HG03139 (cell line): ENCODE results near the gene CDH1.
"Not testable (repeated sequence)": the region's sequence is repeated elsewhere in the genome, so short reads cannot be mapped to it uniquely, and the experiment has no call there.

Experiments
- ATAC-seq: cut with Tn5 transposase; IDR thresholded peaks from one replicate; pipeline ENCODE4 v1.9.1; 2021; ENCODE audit not compliant: unreplicated experiment

The CDH1 gene

DNA sequence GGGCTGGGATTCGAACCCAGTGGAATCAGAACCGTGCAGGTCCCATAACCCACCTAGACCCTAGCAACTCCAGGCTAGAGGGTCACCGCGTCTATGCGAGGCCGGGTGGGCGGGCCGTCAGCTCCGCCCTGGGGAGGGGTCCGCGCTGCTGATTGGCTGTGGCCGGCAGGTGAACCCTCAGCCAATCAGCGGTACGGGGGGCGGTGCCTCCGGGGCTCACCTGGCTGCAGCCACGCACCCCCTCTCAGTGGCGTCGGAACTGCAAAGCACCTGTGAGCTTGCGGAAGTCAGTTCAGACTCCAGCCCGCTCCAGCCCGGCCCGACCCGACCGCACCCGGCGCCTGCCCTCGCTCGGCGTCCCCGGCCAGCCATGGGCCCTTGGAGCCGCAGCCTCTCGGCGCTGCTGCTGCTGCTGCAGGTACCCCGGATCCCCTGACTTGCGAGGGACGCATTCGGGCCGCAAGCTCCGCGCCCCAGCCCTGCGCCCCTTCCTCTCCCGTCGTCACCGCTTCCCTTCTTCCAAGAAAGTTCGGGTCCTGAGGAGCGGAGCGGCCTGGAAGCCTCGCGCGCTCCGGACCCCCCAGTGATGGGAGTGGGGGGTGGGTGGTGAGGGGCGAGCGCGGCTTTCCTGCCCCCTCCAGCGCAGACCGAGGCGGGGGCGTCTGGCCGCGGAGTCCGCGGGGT is at the start of gene CDH1:
Gene CDH1 (plus strand): TSS at position 247 of the 684 bp plus-strand sequence. CDS start 124 bp downstream, at position 371.
- no peak for ATAC-seq

DNA sequence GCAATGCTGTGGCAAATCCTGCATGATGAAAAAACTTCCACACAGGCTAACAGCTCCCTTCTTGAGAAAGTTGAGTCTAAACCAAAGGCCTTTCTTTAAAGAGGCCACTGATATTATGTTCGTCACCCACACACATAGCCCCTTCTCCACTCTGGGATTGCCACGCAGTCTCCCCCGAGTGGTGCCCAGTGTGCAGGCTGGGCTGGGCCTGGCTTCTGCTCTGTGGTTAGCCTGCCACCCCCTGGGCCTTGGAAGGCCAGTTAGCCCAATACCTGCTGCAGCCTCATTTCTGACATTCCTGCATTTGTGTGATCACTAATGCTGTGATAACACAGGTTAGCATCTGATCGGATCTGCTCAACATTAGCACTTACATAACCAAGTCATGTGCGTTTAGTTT is 47.2 kb upstream of the CDH1 start:
- ATAC-seq = no peak

DNA sequence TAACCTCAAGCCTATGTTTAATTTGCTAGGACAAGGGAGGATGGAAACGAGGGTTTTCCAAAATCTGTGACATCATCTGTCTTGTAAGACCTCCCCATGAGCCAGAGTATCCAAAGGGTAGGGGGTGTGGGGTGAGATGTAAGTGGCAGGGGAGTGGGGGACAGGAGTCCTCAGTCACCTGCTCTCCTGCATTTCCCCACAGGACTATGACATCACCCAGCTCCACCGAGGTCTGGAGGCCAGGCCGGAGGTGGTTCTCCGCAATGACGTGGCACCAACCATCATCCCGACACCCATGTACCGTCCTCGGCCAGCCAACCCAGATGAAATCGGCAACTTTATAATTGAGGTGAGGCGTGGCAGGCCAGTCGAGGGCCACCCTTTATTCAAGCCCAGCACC is 41.5 kb upstream of the CDH1 start:
- ATAC-seq = no peak

DNA sequence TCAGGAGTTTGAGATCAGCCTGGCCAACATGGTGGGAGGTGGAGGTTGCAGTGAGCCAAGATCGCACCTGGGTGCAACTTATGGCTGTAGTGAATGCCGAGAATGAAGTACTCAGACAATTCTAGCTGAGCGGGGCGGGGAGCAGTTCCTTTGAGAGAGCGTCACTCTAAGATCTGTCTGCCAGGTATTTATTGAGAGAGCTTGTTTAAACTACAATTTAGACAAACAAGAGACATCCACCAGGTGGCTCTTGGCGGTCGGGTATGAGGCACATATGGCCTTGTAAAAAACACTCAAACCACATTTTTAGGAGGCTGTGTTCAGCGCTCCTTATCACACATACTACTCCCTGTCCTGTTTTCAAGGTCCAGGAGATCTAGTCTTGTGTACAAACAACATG is 40.6 kb upstream of the CDH1 start:
- ATAC-seq = no peak

DNA sequence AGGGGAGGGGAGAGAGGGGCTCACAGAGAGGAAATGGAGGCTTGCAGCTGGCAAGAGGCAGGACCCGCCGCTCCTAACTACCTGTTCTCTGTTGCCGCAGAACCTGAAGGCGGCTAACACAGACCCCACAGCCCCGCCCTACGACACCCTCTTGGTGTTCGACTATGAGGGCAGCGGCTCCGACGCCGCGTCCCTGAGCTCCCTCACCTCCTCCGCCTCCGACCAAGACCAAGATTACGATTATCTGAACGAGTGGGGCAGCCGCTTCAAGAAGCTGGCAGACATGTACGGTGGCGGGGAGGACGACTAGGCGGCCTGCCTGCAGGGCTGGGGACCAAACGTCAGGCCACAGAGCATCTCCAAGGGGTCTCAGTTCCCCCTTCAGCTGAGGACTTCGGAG is 39.0 kb upstream of the CDH1 start:
- no peak for ATAC-seq

DNA sequence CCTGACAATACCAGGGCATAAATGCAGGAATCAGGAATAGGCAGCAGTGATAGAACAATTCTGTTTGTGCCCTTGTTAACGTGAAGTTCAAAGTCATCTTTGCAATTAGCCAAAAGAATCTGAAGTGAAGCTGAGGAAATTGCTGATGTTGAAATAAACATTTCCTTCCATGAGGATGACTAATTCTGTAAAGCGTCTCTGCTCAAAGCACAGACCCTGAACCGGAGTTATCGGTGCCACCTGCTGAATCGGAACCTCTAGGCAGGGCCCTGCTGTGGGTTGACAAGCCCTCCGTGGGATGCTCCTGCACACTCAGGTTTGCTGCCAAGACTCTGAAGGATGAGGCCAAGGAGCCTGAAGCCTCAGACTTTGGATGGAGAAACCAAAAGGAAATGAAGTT is 37.0 kb upstream of the CDH1 start:
- ATAC-seq = no peak

DNA sequence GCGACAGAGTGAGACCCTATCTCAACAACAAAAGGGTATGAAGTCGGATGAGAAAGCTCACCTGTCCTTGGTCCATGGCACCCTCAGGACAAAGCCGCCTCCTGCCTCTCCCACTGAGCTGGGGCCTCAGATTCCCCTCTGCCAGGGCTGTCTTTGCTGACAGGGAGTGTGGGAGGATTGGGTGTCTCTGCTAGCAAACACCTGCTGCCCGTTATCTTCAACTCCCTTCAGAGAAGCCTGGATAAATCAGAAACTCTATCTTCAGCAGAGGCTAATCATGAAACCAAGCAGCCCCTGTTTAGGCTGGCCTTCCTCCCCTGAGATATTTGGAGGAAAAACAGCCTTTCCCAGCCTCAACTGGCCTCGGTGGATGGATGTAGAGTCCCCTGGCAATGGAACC is 36.3 kb upstream of the CDH1 start:
- no peak for ATAC-seq

DNA sequence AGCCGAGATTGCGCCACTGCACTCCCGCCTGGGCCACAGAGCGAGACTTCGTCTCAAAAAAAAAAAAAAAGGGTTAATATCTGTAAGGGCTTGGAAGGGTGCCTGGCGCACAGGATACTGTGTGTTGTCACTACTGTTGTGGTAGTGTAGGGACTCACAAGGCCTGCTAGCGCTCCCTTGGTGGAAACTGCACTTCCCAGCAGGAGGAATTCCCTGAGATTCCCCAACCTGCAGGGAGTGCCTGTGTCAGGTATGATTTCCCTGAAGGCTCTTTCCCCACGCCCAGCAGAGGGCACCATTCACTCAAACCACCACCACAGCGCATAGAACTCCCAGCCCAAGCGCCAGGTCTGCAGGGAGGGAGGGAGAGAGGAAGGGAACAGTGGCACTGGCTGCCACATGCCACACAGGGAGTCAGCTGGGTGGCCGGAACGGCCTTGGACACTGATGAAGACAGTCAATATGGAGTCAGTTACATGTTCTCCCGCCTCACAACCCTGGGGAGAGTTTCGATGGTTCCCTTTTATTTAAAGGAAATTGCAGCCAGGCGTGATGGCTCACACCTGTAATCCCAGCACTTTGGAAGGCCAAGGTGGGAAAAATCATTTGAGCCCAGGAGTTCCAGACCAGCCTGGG is 32.7 kb upstream of the CDH1 start:
- no peak for ATAC-seq

DNA sequence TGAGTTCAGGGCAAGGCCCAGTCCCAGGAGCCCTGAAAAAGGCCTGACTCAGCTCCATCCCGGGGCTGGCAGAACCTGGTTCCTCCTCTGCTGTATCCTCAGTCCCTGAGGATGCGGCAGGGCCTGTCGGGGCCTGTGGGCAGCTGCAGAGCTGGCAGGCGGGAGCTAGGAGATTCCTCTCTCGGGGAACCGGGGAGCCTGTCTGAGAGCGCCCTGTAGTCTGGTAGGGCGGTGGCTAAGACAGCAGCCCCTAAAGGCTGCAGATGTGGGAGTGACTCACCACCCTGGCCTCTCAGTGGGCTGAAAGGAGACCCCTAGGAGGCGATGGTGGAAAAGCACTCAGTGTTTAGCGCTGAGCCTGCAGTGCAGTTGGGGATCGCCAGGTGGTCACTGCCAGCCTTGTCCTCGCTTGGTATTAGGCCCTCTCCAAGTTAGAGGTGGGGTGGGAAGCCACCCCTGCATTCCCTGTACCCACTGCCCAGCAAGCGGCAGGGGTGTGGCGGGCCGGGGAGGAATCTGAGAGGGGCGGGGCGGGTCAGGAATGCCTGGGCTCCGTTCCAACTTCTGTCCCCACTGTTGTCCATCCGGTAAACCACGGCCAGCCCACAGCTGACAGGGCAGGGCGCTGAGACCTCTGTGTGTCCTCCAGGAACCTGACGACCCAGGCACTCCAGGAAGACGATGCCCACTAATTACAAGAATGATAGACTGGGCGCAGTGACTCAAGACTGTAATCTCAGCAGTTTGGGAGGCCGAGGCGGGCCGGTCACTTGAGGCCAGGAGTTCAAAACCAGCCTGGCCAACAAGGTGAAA is 29.5 kb upstream of the CDH1 start:
- no peak for ATAC-seq

DNA sequence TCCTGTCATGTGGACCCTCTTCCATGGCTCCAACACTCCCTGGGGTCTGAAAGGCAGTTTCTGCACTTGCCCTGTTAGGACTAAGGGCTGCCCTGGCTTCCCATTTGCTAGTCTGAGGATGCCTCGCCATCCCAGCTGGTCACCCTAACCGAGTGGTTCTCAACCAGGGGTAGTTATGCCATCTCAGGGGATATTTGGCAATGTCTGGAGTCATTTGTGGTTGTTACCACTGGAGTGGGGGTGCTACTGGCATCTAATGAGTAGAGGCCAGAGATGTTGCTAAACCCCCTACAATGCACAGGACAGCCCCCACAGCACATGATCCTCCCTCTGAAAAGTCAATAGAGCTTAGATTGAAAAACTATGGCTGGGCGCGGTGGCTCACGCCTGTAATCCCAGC is 26.9 kb upstream of the CDH1 start:
- ATAC-seq = no peak

DNA sequence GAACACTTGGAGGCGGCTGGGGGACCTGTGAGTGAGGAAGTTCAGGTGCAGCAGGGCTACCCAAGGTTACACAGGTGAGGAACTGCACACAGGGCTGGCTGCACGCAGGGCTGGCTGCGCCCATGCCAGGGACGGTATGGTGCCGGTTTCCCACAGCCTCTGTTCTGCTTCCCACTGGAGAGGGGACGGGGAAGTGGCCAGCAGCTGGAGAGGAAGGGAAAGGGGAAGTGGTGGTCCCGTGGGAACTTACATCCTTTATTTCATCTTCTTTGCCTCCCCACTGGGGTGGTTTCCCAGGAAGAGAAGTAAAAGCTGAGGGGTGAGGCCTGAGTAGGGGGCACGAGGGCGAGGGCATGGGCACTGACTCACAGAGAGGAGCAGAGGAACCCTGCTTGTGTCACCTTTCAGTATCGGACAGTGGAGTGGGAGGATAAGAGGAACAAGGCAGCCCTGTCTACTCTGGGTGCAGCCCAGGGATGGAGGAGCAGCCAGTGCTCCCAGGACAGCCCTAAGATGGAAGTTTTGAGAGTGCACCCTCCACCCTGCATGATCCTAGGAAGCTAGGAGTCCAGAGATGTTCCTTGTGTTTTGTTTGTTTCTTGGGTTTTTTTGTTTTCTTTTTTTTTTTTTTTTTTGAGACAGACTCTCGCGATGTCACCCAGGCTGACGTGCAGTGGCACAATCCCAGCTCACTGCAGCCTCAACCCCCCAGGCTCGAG is 25.5 kb upstream of the CDH1 start:
- no peak for ATAC-seq

DNA sequence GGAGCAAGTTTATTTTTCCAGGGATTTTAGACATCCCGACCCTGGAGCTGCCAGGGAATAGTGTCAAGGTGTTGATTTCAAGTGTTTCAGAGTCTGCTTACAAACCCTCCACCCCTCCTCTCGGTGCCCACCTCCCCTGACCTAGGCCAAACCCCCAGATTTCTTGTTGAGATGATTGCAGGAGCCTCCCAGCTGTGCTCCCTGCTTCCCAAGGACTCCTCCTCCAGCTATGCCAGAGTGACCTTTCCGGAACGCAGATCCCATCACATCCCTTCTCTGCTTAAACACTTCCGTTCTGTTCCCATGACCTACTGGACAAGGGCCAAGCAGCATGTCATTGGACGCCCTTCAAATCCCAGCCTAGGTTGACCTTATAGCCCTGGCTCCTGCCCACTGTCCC is 23.7 kb upstream of the CDH1 start:
- ATAC-seq = no peak

DNA sequence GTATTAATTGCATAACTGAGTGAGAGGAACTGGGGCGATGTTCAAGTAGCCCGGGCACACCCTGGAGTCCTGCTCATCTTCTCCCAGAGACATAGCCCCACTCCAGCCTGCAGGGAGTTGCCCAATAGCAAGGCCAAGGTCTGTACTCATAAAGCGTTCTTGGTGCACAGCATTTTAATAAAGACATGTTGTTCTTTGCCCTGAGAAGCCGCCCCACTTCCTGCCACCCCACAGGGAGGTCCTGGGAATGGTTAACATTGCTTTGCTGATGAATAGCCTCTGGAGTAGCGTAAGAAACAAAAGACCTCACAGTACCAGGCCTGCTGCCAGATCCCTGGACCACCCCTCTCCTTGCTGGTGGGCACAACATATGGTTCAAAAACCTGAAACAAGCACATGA is 21.6 kb upstream of the CDH1 start:
- no peak for ATAC-seq

DNA sequence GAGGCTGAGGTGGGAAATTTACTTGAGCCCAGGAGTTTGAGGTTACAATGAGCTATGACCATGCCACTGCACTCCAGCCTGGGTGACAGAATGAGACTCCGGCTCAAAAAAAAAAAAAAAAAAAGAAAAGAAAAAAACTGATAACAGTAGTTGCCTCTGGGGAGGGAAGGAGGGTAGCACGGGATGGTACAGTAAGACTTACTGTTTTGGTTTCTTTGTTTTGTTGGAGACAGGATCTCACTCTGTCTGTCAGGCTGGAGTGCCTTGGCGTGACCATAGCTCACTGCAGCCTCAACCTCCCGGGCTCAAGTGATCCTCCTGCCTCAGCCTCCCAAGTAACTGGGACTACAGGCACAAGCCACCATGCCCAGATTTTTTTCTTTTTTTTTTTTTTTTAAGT is 20.6 kb upstream of the CDH1 start:
- ATAC-seq = not testable (repeated sequence)

DNA sequence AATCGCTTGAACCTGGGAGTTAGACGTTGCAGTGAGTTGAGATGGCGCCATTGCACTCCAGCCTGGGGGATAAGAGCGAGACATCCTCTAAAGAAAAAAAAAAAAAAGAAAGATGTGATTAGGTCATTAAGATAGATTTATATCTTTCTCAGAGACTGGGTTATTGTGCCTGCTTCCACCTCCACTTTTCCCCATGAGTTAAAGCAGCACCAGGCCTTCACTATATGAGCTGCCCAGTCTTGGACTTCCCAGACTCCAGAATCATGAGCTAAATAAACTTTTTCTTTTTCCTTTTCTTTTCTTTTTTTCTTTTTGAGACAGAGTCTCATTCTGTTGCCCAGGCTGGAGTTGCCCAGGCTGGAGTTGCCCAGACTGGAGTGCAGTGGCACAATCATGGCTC is 19.4 kb upstream of the CDH1 start:
- no peak for ATAC-seq

DNA sequence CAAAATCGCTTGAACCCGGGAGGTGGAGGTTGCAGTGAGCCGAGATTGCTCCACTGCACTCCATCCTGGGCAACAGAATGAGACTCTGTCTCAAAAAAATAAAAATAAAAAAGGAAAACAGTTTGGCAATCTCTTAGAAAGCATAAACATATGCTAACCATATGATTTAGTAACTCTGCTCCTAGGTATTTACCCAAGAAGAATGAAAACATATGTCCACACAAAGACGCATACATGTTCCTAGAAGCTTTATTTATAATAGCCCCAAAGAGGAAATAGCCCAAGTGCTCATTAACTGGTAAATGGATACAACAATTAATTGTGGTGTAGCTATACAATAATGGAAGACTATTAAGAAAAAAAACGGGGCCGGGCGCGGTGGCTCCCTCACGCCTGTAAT is 18.5 kb upstream of the CDH1 start:
- ATAC-seq = no peak

DNA sequence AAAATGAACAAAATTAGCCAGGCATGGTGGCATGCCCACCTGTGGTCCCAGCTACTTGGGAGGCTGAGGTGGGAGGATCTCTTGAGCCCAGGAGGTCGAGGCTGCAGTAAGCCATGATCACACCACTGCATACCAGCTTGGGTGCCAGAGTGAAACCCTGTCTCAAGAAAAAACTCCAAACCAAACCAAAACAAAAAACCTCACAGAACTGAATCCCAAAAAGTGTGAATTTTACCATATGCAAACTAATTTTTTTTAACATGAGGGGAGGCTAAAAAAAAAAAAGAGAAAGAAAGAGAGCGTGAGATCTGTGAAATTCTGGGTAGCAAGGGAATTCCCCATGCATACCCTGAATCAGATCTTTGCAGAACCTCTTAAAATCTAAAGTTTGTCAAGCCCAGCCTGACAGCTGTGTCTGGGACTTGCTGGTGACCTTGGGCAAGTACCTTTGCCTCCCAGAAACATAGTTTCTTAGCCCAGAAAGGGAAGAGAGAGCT is 17.1 kb upstream of the CDH1 start:
- no peak for ATAC-seq

DNA sequence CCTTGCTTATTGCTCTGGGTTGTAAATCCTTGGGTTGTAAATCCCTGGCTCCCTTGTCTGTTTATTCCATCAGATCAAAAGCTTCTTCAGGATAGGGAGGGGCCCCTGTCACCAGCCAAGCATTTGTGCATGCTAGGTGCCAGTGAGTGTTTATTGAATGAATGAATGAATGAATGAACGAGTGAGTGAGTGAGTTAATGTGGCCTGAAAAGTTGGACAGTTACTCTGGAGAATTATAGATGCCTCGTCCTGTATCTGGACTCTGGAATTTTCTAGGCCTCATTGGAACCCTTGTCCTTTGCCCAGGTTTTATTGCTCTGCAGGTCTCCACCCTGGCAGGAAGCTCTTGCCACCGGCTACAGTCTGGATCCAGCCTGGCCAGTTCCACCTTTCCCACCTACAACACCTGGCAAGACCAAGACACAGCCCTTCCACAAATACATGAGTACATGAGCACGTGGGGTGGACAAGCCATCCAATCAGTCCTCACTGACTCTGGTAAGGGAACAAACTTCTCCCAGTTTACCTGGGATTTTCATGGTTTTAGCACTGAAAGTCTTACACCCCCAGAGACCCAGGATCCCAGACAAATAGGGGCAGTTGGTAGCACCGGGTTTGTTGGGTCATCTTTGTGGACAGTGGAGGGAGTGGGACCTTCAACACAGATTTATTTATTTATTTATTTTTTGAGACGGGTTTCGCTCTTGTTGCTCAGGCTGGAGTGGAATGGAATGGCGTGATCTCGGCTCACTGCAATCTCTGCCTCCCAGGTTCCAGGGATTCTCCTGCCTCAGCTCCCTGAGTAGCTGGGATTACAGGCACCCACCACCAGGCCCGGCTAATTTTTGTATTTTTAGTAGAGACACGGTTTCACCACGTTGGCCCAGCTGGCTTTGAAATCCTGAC is 14.7 kb upstream of the CDH1 start:
- ATAC-seq = no peak

DNA sequence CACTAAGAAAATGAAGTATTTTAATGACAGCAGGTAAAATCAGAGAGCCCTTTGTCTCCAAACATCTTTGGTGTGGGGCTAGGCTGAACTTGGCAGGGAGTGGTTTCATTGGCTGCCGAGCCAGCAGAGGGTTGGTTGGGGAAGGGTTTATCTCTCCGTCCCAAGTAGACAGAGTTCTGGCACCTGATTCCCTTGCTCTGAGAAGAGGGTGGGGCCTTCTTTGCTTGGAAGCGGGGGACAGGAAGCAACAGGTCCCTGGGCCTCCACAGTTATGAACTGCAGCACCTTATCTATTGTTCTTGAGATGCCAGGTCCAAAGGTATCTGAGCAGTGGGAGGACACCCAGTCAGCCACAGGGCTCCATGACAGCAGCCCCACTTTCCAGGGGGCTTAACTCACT is 12.3 kb upstream of the CDH1 start:
- ATAC-seq = no peak

DNA sequence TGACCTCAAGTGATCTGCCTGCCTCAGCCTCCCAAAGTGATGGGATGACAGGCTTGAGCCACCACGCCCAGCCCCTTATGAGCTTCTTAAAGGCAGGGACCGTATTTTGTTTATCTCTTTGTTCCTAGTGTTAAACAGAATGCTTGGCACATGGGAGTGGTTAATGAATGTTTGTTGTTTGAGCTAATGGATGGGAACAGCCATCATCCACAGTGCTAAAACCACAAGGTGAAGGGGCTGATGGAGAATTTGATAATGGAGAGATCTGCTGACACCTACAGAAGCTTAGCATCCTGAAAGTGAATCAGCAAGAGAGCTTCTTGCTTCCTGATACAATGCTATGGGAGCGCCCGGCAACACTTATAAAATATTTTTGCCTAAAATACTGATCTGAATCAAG is 8.6 kb upstream of the CDH1 start:
- ATAC-seq = no peak
